Left lung (tissue), 10 donors: ENCODE data around the gene CCDC175. TPM values are rescaled to one million over a fixed set of nuclear protein-coding genes. Genes with fewer than 3 reads are reported as not detected.

Source experiments
- ATAC-seq: fragments of 200-7000 bp; cut with Tn5 transposase; one replicate; pipeline ENCODE4 v1.9.1; 2020; ENCODE audit warnings: moderate library complexity
- DNase-seq, 4 donors: peaks; one replicate each; pipeline ENCODE4 v3.0.0-alpha.2; 2013 to 2020
- H3K27ac ChIP-seq, 2 donors: fragments of 200-600 bp; sonication (generic) in 1 of 2; one replicate each; pipeline versions ENCODE4 v1.5.0 to v1.8.0; 2020 to 2021
- H3K27me3 ChIP-seq, 2 donors: fragments of 200-600 bp; sonication (generic) in 1 of 2; one replicate each; pipeline versions ENCODE4 v1.5.0 to v1.8.0; 2020 to 2021
- H3K36me3 ChIP-seq, 2 donors: fragments of 200-600 bp; sonication (generic) in 1 of 2; one replicate each; pipeline versions ENCODE4 v1.5.0 to v1.8.0; 2020 to 2021
- H3K4me1 ChIP-seq, 2 donors: fragments of 200-600 bp; one replicate each; pipeline ENCODE4 v1.8.0; 2021
- H3K4me3 ChIP-seq, 2 donors: fragments of 200-600 bp; sonication (generic) in 1 of 2; one replicate each; pipeline versions ENCODE4 v1.5.0 to v1.8.0; 2020 to 2021; ENCODE audit warnings: mild to moderate bottlenecking in 1 of 2
- H3K9me3 ChIP-seq, 2 donors: fragments of 200-600 bp; sonication (generic) in 1 of 2; one replicate each; pipeline versions ENCODE4 v1.5.0 to v1.8.0; 2020 to 2021
- intact Hi-C, 2 donors: fragments of 100-400 bp; cut with DNase I; formaldehyde crosslinking; loops; one replicate each; pipeline versions ENCODE4 v1.11.2 to v1.14.2; 2022
- polyA plus RNA-seq, 6 donors: library from polyadenylated mRNA; unstranded; fragments of 120-200 nt; gene quantifications; one replicate each; pipeline ENCODE4 v1.2.1, GENCODE V29; 2013; ENCODE audit not compliant: insufficient read length in 6 of 6
- total RNA-seq, 2 donors: library from RNA; stranded (reverse); fragmentation: NEBNext Ultra II Directional; extraction: Animal tissue kit (Norgen Biotek cat#: 25700); gene quantifications; one replicate each; pipeline ENCODE4 v1.2.1, GENCODE V29; 2021
- TF ChIP-seq, protein P1 (sequence below), 2 donors: fragments of 200-600 bp; sonication (generic) in 1 of 2; IDR thresholded peaks; one replicate each; pipeline versions ENCODE4 v1.5.0 to v1.8.0; 2021; ENCODE audit warnings: antibody characterized with exemption in 2 of 2
- donor health status: DM: no; HTN: yes; CAD: no.
- donor health status: DM: no; HTN: no; CAD: no.

The CCDC175 gene
- total and polyA plus RNA-seq, 8 donors, result 0.30 to 0.66 (median 0.41) TPM; not detected in 3

- Histone ChIP-seq H3K27me3 (no peaks in the 10 kb centered on the region), H3K9me3 (no peaks in the 10 kb centered on the region), H3K4me3 (no peak overlapping the region), H3K4me1 (no peaks in the 10 kb centered on the region), H3K36me3 (peaks cover 5 to 18% of the 10 kb centered on the region in 2 donors), H3K27ac (no peak overlapping the region)
- DNase-seq, result peak in 1 of 4 donors; percentile 44
- intact Hi-C loops, result loop anchor here in 1 of 2 donors (10.0 kb wide), 1 partner anchor 68 kb away; the partner anchor contains the start of gene CCDC175
- TF ChIP-seq, protein P1, sequence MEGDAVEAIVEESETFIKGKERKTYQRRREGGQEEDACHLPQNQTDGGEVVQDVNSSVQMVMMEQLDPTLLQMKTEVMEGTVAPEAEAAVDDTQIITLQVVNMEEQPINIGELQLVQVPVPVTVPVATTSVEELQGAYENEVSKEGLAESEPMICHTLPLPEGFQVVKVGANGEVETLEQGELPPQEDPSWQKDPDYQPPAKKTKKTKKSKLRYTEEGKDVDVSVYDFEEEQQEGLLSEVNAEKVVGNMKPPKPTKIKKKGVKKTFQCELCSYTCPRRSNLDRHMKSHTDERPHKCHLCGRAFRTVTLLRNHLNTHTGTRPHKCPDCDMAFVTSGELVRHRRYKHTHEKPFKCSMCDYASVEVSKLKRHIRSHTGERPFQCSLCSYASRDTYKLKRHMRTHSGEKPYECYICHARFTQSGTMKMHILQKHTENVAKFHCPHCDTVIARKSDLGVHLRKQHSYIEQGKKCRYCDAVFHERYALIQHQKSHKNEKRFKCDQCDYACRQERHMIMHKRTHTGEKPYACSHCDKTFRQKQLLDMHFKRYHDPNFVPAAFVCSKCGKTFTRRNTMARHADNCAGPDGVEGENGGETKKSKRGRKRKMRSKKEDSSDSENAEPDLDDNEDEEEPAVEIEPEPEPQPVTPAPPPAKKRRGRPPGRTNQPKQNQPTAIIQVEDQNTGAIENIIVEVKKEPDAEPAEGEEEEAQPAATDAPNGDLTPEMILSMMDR (IDR thresholded peaks at IDR 0.05), result peak; percentile 60 to 65
- peak; percentile 93 for ATAC-seq
Observed at GRCh38 chr14:59507063-59507751, 69.4 kb downstream of the CCDC175 start.

DNA sequence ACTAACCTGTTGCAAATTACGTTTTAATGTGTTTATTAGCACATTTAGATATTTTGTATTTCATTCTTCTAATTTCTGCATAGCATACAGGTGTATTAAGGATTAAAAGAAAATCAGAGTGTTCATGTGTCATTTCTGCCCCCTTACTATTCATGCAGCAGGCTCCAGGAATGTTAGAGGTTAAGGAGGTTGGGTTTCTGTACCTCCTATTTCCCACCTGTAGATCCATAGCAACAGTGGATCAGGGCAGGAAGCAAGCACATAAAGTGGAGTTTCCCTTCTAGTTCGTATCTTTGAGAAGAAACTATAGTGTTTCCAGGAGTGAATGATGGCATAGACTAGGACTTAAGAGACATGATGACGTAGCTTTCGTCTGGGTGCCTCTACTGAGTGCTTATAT lies 73.4 kb downstream of the CCDC175 start:
- no peaks in the 10 kb centered on the region for H3K9me3 ChIP-seq
- DNase-seq, result no peak
- ATAC-seq, result no peak
- peaks cover 5 to 35% of the 10 kb centered on the region in 2 donors for H3K36me3 ChIP-seq
- TF ChIP-seq, protein P1 (IDR thresholded peaks at IDR 0.05), result no peak
- H3K4me1 ChIP-seq, result no peaks in the 10 kb centered on the region
- no peaks in the 10 kb centered on the region for H3K27me3 ChIP-seq
- H3K27ac ChIP-seq, result no peak overlapping the region
- no peak overlapping the region for H3K4me3 ChIP-seq
- intact Hi-C loops, result loop anchor here in 1 of 2 donors (10.0 kb wide), 1 partner anchor 72 kb away; the partner anchor contains the start of gene CCDC175

DNA sequence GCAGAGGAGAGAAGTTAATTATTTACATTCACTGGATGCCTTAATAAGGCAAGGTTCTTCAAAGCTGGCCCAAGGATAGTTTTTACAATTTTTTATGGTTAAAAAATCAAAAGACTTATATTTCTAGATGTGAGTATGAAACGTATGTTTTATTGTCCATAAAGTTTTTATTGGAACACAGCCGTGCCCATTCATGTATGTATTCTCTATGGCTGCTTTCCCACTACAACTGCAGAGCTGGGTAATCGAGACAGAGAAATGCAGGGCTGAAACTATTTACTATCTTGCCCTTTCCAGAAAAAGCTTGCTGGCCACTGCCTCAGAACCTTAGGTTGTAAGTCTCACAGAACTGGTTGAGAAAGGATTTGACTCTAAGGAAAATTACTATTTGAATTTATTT lies 75.9 kb downstream of the CCDC175 start:
- TF ChIP-seq, protein P1 (IDR thresholded peaks at IDR 0.05), result no peak
- intact Hi-C loops, result loop anchor here in 1 of 2 donors (10.0 kb wide), 1 partner anchor 74 kb away; the partner anchor contains the start of gene CCDC175

DNA sequence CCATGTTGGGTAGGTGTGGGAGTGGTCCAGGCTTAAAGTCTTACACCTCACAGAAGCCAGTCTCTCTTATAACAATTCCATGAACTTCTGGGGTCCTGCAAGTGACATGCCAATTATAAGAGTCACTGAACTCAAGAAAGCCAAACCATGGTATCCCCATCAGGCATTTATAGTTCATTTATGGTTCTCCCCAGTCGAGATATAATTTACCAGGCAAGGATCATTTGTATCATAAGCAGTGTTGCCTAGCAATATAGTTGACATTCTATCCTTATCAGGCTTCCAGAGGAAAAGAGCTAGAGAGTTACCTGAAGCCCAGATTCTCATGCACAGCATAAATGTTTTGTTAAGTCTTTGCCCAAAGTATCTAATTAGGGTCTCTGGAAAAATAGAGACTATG lies 84.2 kb downstream of the CCDC175 start:
- DNase-seq (no peak), ATAC-seq (no peak)
- Histone ChIP-seq H3K27ac (no peak overlapping the region), H3K27me3 (no peaks in the 10 kb centered on the region), H3K9me3 (no peaks in the 10 kb centered on the region), H3K36me3 (peaks cover 0 to 88% of the 10 kb centered on the region in 2 donors), H3K4me1 (peaks cover 0 to 6% of the 10 kb centered on the region in 2 donors), H3K4me3 (no peak overlapping the region)
- TF ChIP-seq, protein P1 (IDR thresholded peaks at IDR 0.05), result no peak
- intact Hi-C loops, result no loop called here

More for the DNA sequence above, 75.9 kb downstream of the CCDC175 start:
- ATAC-seq, result no peak
- no peaks in the 10 kb centered on the region for H3K9me3 ChIP-seq
- H3K36me3 ChIP-seq, result peaks cover 5 to 57% of the 10 kb centered on the region in 2 donors
- no peaks in the 10 kb centered on the region for H3K4me1 ChIP-seq
- H3K27me3 ChIP-seq, result no peaks in the 10 kb centered on the region
- no peak for DNase-seq
- H3K27ac ChIP-seq, result no peak overlapping the region
- H3K4me3 ChIP-seq, result no peak overlapping the region

DNA sequence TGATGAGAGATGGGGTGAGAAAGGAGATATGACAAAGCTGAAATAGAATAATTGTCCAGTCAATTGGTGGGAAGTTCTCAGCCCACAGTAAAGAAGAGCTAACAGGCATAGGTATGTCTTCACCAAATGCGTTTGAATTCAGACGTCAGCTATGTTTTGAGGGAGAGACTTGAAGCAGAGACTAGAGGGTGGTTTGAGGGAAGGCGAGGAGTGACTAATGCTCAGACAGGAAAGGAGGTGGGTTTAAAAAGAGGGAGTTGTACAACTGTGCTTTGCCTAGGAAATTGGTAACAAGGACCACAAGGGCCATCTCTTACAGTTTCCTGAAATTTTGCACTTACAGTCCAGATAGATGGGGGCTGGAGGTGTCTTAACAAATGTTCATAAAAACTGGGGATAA lies 85.9 kb downstream of the CCDC175 start:
- H3K27ac ChIP-seq, result no peak overlapping the region
- TF ChIP-seq, protein P1 (IDR thresholded peaks at IDR 0.05), result no peak
- H3K27me3 ChIP-seq, result no peaks in the 10 kb centered on the region
- DNase-seq (no peak), ATAC-seq (no peak)
- no peaks in the 10 kb centered on the region for H3K9me3 ChIP-seq
- H3K4me1 ChIP-seq, result peaks cover 0 to 23% of the 10 kb centered on the region in 2 donors
- H3K36me3 ChIP-seq, result peaks cover 0 to 72% of the 10 kb centered on the region in 2 donors
- no peak overlapping the region for H3K4me3 ChIP-seq
- intact Hi-C loops, result no loop called here
